NB4 (cell line): ENCODE data around the gene WNT3.

ENCODE experiments used
- MYC ChIP-seq: IDR thresholded peaks from 2 replicates; pipeline ENCODE4 v1.6.1; 2011; ENCODE audit warnings: low read depth, low read length
- TF ChIP-seq, protein P1 (sequence below): IDR thresholded peaks from one replicate; pipeline ENCODE4 v1.5.1; 2012; ENCODE audit warnings: low read depth, low read length

DNA sequence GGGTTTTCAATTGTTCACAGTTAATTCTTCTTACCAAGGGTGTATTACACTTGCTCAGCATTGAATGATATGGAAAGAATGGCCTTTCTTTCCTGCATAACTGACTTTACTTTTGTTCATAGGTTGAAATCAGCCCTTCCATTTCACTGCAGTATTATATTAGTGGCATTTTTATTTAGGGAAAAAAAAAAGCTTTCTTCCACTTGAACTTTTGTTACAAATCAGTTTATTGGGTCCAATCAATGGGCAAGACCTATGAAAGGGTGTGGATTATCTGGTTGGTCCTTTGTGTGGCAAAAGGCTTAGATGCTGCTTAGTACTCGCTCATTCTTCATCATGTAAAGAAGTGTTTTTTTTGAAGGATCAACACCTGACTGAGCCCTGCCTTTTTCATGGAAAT lies 74.1 kb downstream of the WNT3 start:
- TF ChIP-seq MYC: no peak
- TF ChIP-seq, protein P1, sequence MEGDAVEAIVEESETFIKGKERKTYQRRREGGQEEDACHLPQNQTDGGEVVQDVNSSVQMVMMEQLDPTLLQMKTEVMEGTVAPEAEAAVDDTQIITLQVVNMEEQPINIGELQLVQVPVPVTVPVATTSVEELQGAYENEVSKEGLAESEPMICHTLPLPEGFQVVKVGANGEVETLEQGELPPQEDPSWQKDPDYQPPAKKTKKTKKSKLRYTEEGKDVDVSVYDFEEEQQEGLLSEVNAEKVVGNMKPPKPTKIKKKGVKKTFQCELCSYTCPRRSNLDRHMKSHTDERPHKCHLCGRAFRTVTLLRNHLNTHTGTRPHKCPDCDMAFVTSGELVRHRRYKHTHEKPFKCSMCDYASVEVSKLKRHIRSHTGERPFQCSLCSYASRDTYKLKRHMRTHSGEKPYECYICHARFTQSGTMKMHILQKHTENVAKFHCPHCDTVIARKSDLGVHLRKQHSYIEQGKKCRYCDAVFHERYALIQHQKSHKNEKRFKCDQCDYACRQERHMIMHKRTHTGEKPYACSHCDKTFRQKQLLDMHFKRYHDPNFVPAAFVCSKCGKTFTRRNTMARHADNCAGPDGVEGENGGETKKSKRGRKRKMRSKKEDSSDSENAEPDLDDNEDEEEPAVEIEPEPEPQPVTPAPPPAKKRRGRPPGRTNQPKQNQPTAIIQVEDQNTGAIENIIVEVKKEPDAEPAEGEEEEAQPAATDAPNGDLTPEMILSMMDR: no peak
